Neural progenitor cell (in vitro differentiated cells): ENCODE results near the gene LRCH3. TPM values are rescaled to one million over a fixed set of nuclear protein-coding genes. Genes with fewer than 3 reads are reported as not detected.

Source experiments
- DNase-seq: peaks from one replicate; pipeline ENCODE4 v3.0.0-alpha.2; 2016; ENCODE audit warnings: low spot score
- H2AFZ ChIP-seq: fragments of 200-600 bp; sonication (generic); replicated peaks from 2 replicates; pipeline ENCODE4 v1.6.1; 2016; ENCODE audit warnings: antibody characterized with exemption
- H3F3A ChIP-seq: fragments of 200-600 bp; sonication (generic); 2 replicates; pipeline ENCODE4 v1.6.1; 2016; ENCODE audit warnings: antibody characterized with exemption, low read depth
- H3K27ac ChIP-seq: fragments of 200-600 bp; sonication (generic); 2 replicates; pipeline ENCODE4 v1.5.1; 2016; ENCODE audit warnings: mild to moderate bottlenecking
- H3K27me3 ChIP-seq: fragments of 200-600 bp; sonication (generic); 2 replicates; pipeline ENCODE4 v1.6.1; 2016; ENCODE audit warnings: mild to moderate bottlenecking, moderate library complexity
- H3K36me3 ChIP-seq: fragments of 200-600 bp; sonication (generic); 2 replicates; pipeline ENCODE4 v1.5.1; 2016
- H3K4me1 ChIP-seq: fragments of 200-600 bp; sonication (generic); 2 replicates; pipeline ENCODE4 v1.6.1; 2016; ENCODE audit warnings: mixed run types
- H3K4me2 ChIP-seq: fragments of 200-600 bp; sonication (generic); 2 replicates; pipeline ENCODE4 v1.6.1; 2016
- H3K4me3 ChIP-seq: fragments of 200-600 bp; sonication (generic); 2 replicates; pipeline ENCODE4 v1.5.1; 2016
- H3K79me2 ChIP-seq: fragments of 200-600 bp; sonication (generic); 2 replicates; pipeline ENCODE4 v1.6.1; 2016; ENCODE audit warnings: low read depth
- H3K9ac ChIP-seq: fragments of 200-600 bp; sonication (generic); 2 replicates; pipeline ENCODE4 v1.6.1; 2016
- H3K9me3 ChIP-seq: fragments of 200-600 bp; sonication (generic); 2 replicates; pipeline ENCODE4 v1.5.1; 2016; ENCODE audit warnings: low read depth
- H4K20me1 ChIP-seq: fragments of 200-600 bp; sonication (generic); 2 replicates; pipeline ENCODE4 v1.6.1; 2016; ENCODE audit warnings: low read depth
- H3K27ac Mint-ChIP-seq: 3 replicates; pipeline ENCODE4 v1.8.0; 2021; ENCODE audit warnings: mixed read lengths
- H3K27me3 Mint-ChIP-seq: 2 replicates; pipeline ENCODE4 v1.8.0; 2022; ENCODE audit warnings: low read depth, mild to moderate bottlenecking, inconsistent platforms, moderate library complexity, mixed read lengths; ENCODE audit not compliant: insufficient read depth
- H3K36me3 Mint-ChIP-seq: 3 replicates; pipeline ENCODE4 v1.8.0; 2021; ENCODE audit warnings: mixed read lengths
- H3K4me1 Mint-ChIP-seq: 3 replicates; pipeline ENCODE4 v1.8.0; 2021; ENCODE audit warnings: mixed read lengths
- H3K4me3 Mint-ChIP-seq: 3 replicates; pipeline ENCODE4 v1.8.0; 2021; ENCODE audit warnings: mild to moderate bottlenecking, moderate library complexity, mixed read lengths
- H3K9me3 Mint-ChIP-seq: 3 replicates; pipeline ENCODE4 v1.8.0; 2020; ENCODE audit warnings: mixed read lengths
- EZH2 ChIP-seq: fragments of 200-600 bp; sonication (generic); IDR thresholded peaks from 2 replicates; pipeline ENCODE4 v1.6.1; 2017; ENCODE audit warnings: antibody characterized with exemption, mild to moderate bottlenecking, moderate library complexity
- EZH2phosphoT487 ChIP-seq: fragments of 200-600 bp; sonication (generic); IDR thresholded peaks from 2 replicates; pipeline ENCODE4 v1.6.1; 2017; ENCODE audit warnings: antibody characterized with exemption
- total RNA-seq: library from RNA; depleted of rRNA; stranded (reverse); fragments of >200 nt; gene quantifications from 2 replicates; pipeline ENCODE4 v1.2.3, GENCODE V29; 2015; ENCODE audit warnings: low replicate concordance
- TF ChIP-seq, protein P1 (sequence below): fragments of 200-600 bp; sonication (generic); IDR thresholded peaks from 2 replicates; pipeline ENCODE4 v1.5.1; 2017; ENCODE audit warnings: antibody characterized with exemption, mild to moderate bottlenecking

The LRCH3 gene
- total RNA-seq, 1 donor from 2014 or later: 56.2 TPM

DNA sequence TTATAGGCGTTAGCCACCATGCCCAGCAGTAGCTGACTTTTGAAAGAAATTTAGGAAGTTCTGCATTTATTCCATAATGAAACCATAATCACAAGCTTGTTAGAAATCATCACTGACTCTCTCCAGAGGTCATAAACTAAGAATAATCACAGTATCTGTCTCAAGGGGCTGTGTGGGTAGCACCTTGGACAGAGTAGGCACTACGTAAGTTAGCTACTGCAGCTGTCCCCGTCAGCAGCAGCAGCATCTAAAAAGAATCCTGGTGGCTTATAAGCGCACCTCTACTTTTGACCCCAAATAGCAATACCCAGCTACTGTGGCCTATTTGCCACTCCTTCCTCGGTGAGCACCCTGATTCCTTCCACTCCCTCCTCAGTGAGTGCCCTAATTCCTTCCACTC, 101.1 kb downstream of the LRCH3 start:
- Histone ChIP-seq H3F3A (peaks cover 20% of the 10 kb centered on the region), H3K4me1 (peaks cover 13% of the 10 kb centered on the region), H3K4me2 (no peak overlapping the region), H3K27ac (no peak overlapping the region), H3K36me3 (no peaks in the 10 kb centered on the region), H3K9ac (no peak overlapping the region), H3K27me3 (no peaks in the 10 kb centered on the region), H3K79me2 (no peaks in the 10 kb centered on the region), H3K9me3 (no peaks in the 10 kb centered on the region), H2AFZ (no peak overlapping the region), H4K20me1 (peaks cover 7% of the 10 kb centered on the region), H3K4me3 (no peak overlapping the region)
- Mint-ChIP-seq H3K9me3 (no peaks in the 10 kb centered on the region), H3K4me3 (no peak overlapping the region), H3K27me3 (peaks cover 2% of the 10 kb centered on the region), H3K27ac (no peak overlapping the region), H3K4me1 (peaks cover 28% of the 10 kb centered on the region), H3K36me3 (peaks cover 2% of the 10 kb centered on the region)
- DNase-seq: no peak
- TF ChIP-seq EZH2phosphoT487: no peak
- TF ChIP-seq, protein P1, sequence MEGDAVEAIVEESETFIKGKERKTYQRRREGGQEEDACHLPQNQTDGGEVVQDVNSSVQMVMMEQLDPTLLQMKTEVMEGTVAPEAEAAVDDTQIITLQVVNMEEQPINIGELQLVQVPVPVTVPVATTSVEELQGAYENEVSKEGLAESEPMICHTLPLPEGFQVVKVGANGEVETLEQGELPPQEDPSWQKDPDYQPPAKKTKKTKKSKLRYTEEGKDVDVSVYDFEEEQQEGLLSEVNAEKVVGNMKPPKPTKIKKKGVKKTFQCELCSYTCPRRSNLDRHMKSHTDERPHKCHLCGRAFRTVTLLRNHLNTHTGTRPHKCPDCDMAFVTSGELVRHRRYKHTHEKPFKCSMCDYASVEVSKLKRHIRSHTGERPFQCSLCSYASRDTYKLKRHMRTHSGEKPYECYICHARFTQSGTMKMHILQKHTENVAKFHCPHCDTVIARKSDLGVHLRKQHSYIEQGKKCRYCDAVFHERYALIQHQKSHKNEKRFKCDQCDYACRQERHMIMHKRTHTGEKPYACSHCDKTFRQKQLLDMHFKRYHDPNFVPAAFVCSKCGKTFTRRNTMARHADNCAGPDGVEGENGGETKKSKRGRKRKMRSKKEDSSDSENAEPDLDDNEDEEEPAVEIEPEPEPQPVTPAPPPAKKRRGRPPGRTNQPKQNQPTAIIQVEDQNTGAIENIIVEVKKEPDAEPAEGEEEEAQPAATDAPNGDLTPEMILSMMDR: no peak
- no peak for TF ChIP-seq EZH2

DNA sequence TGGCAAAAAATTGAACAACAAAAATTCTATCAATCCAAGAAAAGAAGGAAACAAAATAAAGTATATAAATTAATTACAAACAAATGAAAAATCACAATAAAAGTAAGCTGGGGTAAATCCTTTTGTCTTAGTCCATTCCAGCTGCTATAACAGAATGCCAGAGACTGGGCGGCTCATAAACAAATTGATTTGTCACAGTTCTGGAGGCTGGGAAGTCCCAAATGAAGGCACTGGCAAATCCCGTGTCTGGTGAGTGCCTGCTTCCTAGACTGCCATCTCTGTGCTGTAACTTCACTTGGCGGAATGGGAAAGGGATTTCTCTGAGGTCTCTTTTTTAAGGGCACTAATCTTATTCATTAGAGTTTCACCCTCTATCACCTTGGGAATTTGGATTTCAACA, 105.4 kb downstream of the LRCH3 start:
- no peaks in the 10 kb centered on the region for H3K36me3 ChIP-seq
- no peak overlapping the region for H3K4me3 Mint-ChIP-seq
- H2AFZ ChIP-seq: no peak overlapping the region
- H3K36me3 Mint-ChIP-seq: peaks cover 4% of the 10 kb centered on the region
- H3K9me3 Mint-ChIP-seq: no peaks in the 10 kb centered on the region
- H3K27me3 Mint-ChIP-seq: no peaks in the 10 kb centered on the region
- no peaks in the 10 kb centered on the region for H3K27me3 ChIP-seq
- H3K9ac ChIP-seq: no peak overlapping the region
- no peak overlapping the region for H3K4me3 ChIP-seq
- no peak overlapping the region for H3K4me2 ChIP-seq
- TF ChIP-seq EZH2phosphoT487 (no peak), EZH2 (no peak)
- TF ChIP-seq, protein P1: no peak
- no peaks in the 10 kb centered on the region for H4K20me1 ChIP-seq
- no peaks in the 10 kb centered on the region for H3K4me1 ChIP-seq
- no peak overlapping the region for H3K27ac ChIP-seq
- H3K4me1 Mint-ChIP-seq: no peaks in the 10 kb centered on the region
- no peak for DNase-seq
- H3K27ac Mint-ChIP-seq: no peak overlapping the region
- H3F3A ChIP-seq: no peaks in the 10 kb centered on the region
- H3K79me2 ChIP-seq: no peaks in the 10 kb centered on the region
- no peaks in the 10 kb centered on the region for H3K9me3 ChIP-seq

DNA sequence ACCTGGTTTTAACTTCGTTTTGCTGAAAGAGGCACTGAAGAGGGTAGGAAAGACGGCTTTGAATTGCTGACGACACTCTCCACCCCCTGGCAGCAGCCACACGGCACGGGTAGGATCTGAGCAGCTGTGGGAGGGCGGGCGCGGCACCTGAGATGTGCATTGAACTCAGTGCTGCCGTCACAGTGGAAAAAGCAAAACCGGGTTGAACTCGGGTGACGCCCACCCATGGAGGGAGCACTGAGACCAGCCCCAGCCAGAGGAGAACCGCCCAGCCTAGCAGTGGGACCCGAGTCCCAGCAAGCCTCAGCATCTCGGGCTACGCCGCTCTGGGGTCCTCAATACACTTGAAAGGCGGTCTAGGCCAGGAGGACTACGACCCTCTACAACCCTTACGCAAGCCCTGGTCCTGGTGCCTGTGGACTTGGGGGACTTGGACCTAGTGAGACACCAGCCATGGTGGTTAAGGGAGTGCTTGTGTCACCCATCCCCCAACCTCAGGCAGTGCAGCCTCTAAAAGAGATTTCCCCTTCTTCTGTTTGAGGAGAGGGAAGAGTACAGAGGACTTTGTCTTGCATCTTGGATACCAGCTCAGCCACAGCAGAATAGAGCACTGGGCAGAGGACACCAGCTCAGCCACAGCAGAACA, 108.9 kb downstream of the LRCH3 start:
- Histone ChIP-seq H2AFZ (no peak overlapping the region), H3K36me3 (no peaks in the 10 kb centered on the region), H3K79me2 (no peaks in the 10 kb centered on the region), H3K4me3 (no peak overlapping the region), H3K9ac (no peak overlapping the region), H4K20me1 (no peaks in the 10 kb centered on the region), H3K4me1 (no peaks in the 10 kb centered on the region), H3K27me3 (no peaks in the 10 kb centered on the region), H3K9me3 (no peaks in the 10 kb centered on the region), H3K4me2 (no peak overlapping the region), H3K27ac (no peak overlapping the region), H3F3A (no peaks in the 10 kb centered on the region)
- Mint-ChIP-seq H3K9me3 (peaks cover 9% of the 10 kb centered on the region), H3K27me3 (no peaks in the 10 kb centered on the region), H3K4me1 (no peaks in the 10 kb centered on the region), H3K4me3 (no peak overlapping the region), H3K36me3 (peaks cover 4% of the 10 kb centered on the region), H3K27ac (no peak overlapping the region)
- DNase-seq: no peak
- TF ChIP-seq, protein P1: no peak
- TF ChIP-seq EZH2 (no peak), EZH2phosphoT487 (no peak)
